ENCODE measurements around the gene TMEM9B. TPM values are rescaled to one million over a fixed set of nuclear protein-coding genes. Genes with fewer than 3 reads are reported as not detected.

TMEM9B gene
- total RNA-seq, 3 donors from 2014 or later (not counting 1 experiment from before 2014, with no cell fraction given) = 46.5 to 55.2 (median 51.4) TPM

DNA sequence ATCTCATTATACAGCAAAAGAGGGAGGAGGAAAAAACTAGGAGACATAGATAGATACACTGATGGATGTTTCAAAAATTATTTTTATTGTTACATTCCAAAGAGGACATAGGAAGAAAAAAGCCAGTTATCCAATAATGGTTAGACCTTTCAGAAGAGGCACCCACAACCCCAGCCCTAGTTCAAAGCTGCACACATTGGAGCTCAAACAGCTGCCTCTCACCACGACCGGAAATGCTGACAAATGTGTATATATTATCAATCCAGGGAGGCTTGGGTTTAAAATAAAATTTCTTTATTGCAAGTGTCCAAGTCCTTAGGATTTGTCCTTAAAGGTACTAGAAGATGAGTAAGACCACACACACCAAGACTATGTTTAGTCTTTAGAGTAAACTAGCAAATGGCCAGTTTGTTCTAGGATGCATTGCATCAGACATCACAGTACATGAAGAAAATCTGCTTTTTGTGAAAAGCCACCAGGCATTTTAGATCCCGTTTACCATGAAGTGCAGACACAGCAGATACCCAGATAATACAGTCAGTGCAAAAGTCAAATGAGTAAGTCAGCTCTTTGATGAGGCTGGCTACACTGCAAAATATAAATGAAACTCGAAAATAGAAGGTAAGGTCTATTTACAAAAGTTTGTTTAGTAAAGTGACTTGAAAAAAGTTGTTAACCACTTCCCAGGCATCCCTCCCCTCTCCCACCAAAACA is 16.9 kb downstream of the TMEM9B start:
- no peak for DNase-seq
- Histone ChIP-seq H3K27me3 (ENCODE audit: control insufficient read depth, insufficient read depth, low read length) (no peaks in the 10 kb centered on the region), H3K4me1 (ENCODE audit: control insufficient read depth, insufficient read depth, low read length) (no peaks in the 10 kb centered on the region), H3K36me3 (ENCODE audit: control insufficient read depth, insufficient read depth, low read length) (peaks cover 36% of the 10 kb centered on the region), H3K4me3 (ENCODE audit: low read length) (no peak overlapping the region), H3K27ac (ENCODE audit: low read length) (no peak overlapping the region), H3K9me3 (ENCODE audit: control insufficient read depth, insufficient read depth, low read length) (no peaks in the 10 kb centered on the region)
- ATAC-seq = no peak
- TF ChIP-seq, protein P1, sequence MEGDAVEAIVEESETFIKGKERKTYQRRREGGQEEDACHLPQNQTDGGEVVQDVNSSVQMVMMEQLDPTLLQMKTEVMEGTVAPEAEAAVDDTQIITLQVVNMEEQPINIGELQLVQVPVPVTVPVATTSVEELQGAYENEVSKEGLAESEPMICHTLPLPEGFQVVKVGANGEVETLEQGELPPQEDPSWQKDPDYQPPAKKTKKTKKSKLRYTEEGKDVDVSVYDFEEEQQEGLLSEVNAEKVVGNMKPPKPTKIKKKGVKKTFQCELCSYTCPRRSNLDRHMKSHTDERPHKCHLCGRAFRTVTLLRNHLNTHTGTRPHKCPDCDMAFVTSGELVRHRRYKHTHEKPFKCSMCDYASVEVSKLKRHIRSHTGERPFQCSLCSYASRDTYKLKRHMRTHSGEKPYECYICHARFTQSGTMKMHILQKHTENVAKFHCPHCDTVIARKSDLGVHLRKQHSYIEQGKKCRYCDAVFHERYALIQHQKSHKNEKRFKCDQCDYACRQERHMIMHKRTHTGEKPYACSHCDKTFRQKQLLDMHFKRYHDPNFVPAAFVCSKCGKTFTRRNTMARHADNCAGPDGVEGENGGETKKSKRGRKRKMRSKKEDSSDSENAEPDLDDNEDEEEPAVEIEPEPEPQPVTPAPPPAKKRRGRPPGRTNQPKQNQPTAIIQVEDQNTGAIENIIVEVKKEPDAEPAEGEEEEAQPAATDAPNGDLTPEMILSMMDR (IDR thresholded peaks at IDR 0.05) = no peak
- Mint-ChIP-seq H3K4me3 (no peak overlapping the region), H3K9me3 (no peaks in the 10 kb centered on the region), H3K27me3 (ENCODE audit: low read depth in 2 of 2) (peaks cover 0 to 6% of the 10 kb centered on the region in 2 donors), H3K4me1 (no peaks in the 10 kb centered on the region), H3K36me3 (peaks cover 23% of the 10 kb centered on the region), H3K27ac (no peak overlapping the region)
- intact Hi-C loops (cut with micrococcal nuclease) = no loop called here
- 100% methylated on average over 3 of the region's 4 CpGs for WGBS (ENCODE audit: insufficient coverage)

DNA sequence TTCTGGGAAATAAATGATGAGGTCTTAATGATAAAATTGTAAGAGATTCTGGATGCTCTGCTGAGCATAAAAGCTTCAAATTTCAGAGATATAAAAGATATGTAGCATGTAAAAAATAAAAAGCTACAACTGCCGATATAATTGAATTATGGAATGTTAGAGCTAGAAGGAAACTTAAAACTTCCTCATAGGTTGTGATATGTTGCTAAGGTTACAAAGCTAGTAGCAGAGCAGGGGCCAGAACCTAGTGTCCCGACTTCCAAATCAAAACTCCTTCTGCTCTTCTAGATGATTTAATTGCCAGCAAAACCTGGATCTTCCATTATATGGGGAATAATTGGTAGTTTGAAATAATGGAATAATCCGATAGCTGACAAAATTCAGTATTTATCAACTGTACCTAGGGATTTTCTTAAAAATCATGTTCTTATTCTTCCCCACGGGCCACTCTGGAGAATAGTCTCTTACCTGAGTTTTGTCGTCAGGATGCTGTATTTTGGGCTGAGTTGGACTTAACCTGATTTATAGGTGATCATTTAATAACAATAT is 21.6 kb downstream of the TMEM9B start, which contains the start of gene ASCL3:
Gene ASCL3, minus strand, starts transcription at position 499 of the 549 bp plus-strand sequence. CDS start 4,855 bp downstream, outside the sequence.
- peaks cover 4% of the 10 kb centered on the region for H3K36me3 ChIP-seq (ENCODE audit: control insufficient read depth, insufficient read depth, low read length)
- H3K4me1 Mint-ChIP-seq = no peaks in the 10 kb centered on the region
- H3K9me3 Mint-ChIP-seq = no peaks in the 10 kb centered on the region
- 75% methylated on average over 1 of the region's 5 CpGs for WGBS (ENCODE audit: insufficient coverage)
- ATAC-seq (no peak), DNase-seq (no peak)
- no peak within 1 kb of the TSS for H3K27ac Mint-ChIP-seq
- H3K4me3 Mint-ChIP-seq = no peak within 1 kb of the TSS
- H3K36me3 Mint-ChIP-seq = peaks cover 7% of the 10 kb centered on the region
- H3K27ac ChIP-seq (ENCODE audit: low read length) = no peak within 1 kb of the TSS
- no peaks in the 10 kb centered on the region for H3K9me3 ChIP-seq (ENCODE audit: control insufficient read depth, insufficient read depth, low read length)
- peaks cover 10 to 25% of the 10 kb centered on the region in 2 donors for H3K27me3 Mint-ChIP-seq (ENCODE audit: low read depth in 2 of 2)
- H3K27me3 ChIP-seq (ENCODE audit: control insufficient read depth, insufficient read depth, low read length) = no peaks in the 10 kb centered on the region
- TF ChIP-seq, protein P1 (IDR thresholded peaks at IDR 0.05) = no peak
- H3K4me3 ChIP-seq (ENCODE audit: low read length) = no peak within 1 kb of the TSS
- no peaks in the 10 kb centered on the region for H3K4me1 ChIP-seq (ENCODE audit: control insufficient read depth, insufficient read depth, low read length)
- intact Hi-C loops (cut with micrococcal nuclease) = no loop called here

DNA sequence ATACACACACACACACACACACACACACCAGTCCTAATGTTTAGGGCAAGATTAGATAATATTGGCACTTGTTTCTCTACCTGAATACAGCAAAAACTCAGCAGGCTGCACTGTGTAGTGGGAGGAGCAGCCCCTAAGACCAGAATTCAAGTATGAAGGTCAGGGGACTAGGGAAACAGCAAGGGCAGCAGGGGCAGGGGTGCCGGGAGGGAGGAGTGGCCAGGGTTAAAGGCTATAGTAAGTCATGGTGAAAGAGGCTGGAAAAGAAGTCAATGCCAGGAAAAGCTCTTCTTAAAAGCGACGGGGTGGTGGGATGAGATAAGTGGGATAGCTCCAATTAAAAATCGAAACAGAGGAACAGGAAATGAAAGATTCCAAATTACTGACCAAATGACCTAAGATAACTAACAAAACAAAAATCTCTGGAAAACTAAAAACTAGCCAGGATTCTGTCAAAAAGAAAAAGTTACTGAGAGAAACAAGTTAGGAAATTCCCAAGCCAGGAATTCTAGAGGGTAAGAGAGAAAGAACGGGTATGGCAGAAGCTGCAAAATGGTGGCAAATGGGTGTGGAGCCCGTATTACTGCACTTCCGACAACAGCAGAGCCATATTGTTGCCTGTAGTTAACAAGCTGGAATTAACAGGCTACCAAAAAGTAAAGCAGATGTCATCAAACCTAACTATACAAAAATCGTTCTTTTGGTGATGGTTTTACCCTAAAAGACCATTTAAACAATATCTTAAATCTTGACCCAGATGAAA is 22.7 kb downstream of the TMEM9B start:
- TF ChIP-seq, protein P1 (IDR thresholded peaks at IDR 0.05) = no peak
- H3K27ac Mint-ChIP-seq = no peak overlapping the region
- H3K9me3 Mint-ChIP-seq = no peaks in the 10 kb centered on the region

More for the DNA sequence above, 22.7 kb downstream of the TMEM9B start:
- 88% methylated on average over 7 of the region's 8 CpGs for WGBS (ENCODE audit: insufficient coverage)
- ATAC-seq (no peak), DNase-seq (no peak)
- Mint-ChIP-seq H3K27me3 (ENCODE audit: low read depth in 2 of 2) (peaks cover 13 to 26% of the 10 kb centered on the region in 2 donors), H3K4me3 (no peak overlapping the region), H3K36me3 (no peaks in the 10 kb centered on the region), H3K4me1 (no peaks in the 10 kb centered on the region)
- Histone ChIP-seq H3K36me3 (ENCODE audit: control insufficient read depth, insufficient read depth, low read length) (no peaks in the 10 kb centered on the region), H3K4me3 (ENCODE audit: low read length) (no peak overlapping the region), H3K27me3 (ENCODE audit: control insufficient read depth, insufficient read depth, low read length) (no peaks in the 10 kb centered on the region), H3K4me1 (ENCODE audit: control insufficient read depth, insufficient read depth, low read length) (no peaks in the 10 kb centered on the region), H3K27ac (ENCODE audit: low read length) (no peak overlapping the region), H3K9me3 (ENCODE audit: control insufficient read depth, insufficient read depth, low read length) (no peaks in the 10 kb centered on the region)
- intact Hi-C loops (cut with micrococcal nuclease) = no loop called here

Data from natural killer cell (primary cell).